DOHH2 (cell line): ENCODE results near the gene ACAD11.

ENCODE experiments used
- H3F3A ChIP-seq: fragments of 200-600 bp; sonication (generic), shearing (Covaris generic); 2 replicates; pipeline ENCODE4 v1.6.0; 2016; ENCODE audit warnings: antibody characterized with exemption, mild to moderate bottlenecking; ENCODE audit not compliant: control insufficient read depth, insufficient read depth
- H3K27ac ChIP-seq: fragments of 200-600 bp; sonication (generic); 2 replicates; pipeline ENCODE4 v1.5.1; 2014; ENCODE audit warnings: low read depth, mild to moderate bottlenecking, low read length, moderate library complexity
- H3K27me3 ChIP-seq: fragments of 200-600 bp; sonication (generic); 2 replicates; pipeline ENCODE4 v1.6.1; 2014; ENCODE audit warnings: mild to moderate bottlenecking, low read length, mixed read lengths; ENCODE audit not compliant: control insufficient read depth
- H3K36me3 ChIP-seq: fragments of 200-600 bp; sonication (generic); 2 replicates; pipeline ENCODE4 v1.6.1; 2014; ENCODE audit warnings: mild to moderate bottlenecking, low read length, moderate library complexity, mixed read lengths; ENCODE audit not compliant: control insufficient read depth
- H3K4me1 ChIP-seq: fragments of 200-600 bp; sonication (generic); 2 replicates; pipeline ENCODE4 v1.6.1; 2014; ENCODE audit warnings: mild to moderate bottlenecking, low read length, mixed read lengths; ENCODE audit not compliant: control insufficient read depth
- H3K4me2 ChIP-seq: fragments of 200-600 bp; sonication (generic); 2 replicates; pipeline ENCODE4 v1.6.0; 2014; ENCODE audit warnings: mild to moderate bottlenecking, low read length, moderate library complexity
- H3K4me3 ChIP-seq: fragments of 200-600 bp; sonication (generic); 2 replicates; pipeline ENCODE4 v1.5.1; 2014; ENCODE audit warnings: mild to moderate bottlenecking, low read length, mixed read lengths
- H3K79me2 ChIP-seq: fragments of 200-600 bp; sonication (generic); 2 replicates; pipeline ENCODE4 v1.6.1; 2014; ENCODE audit warnings: mild to moderate bottlenecking, low read length, mixed read lengths; ENCODE audit not compliant: control insufficient read depth
- H3K9me2 ChIP-seq: fragments of 200-600 bp; sonication (generic); replicated peaks from 2 replicates; pipeline ENCODE4 v1.6.1; 2014; ENCODE audit warnings: mild to moderate bottlenecking, low read length, mixed read lengths; ENCODE audit not compliant: control insufficient read depth
- H3K9me3 ChIP-seq: fragments of 200-600 bp; sonication (generic); 2 replicates; pipeline ENCODE4 v1.6.1; 2014; ENCODE audit warnings: antibody characterized with exemption, low read length, mixed read lengths; ENCODE audit not compliant: control insufficient read depth, insufficient read depth
- H4K20me1 ChIP-seq: fragments of 200-600 bp; sonication (generic); 2 replicates; pipeline ENCODE4 v1.6.0; 2014; ENCODE audit warnings: low read depth, mild to moderate bottlenecking, antibody characterized with exemption, low read length, moderate library complexity; ENCODE audit not compliant: control insufficient read depth, insufficient read depth
- CTCF ChIP-seq: fragments of 200-600 bp; sonication (generic); IDR thresholded peaks from one replicate; pipeline ENCODE4 v1.5.1; 2014; ENCODE audit warnings: antibody characterized with exemption, mild to moderate bottlenecking, low read depth, low read length; ENCODE audit not compliant: poor library complexity, severe bottlenecking
- EZH2phosphoT487 ChIP-seq: fragments of 200-600 bp; sonication (generic); IDR thresholded peaks from 2 replicates; pipeline ENCODE4 v1.6.1; 2017; ENCODE audit warnings: borderline replicate concordance, mild to moderate bottlenecking, antibody characterized with exemption, low read length, moderate library complexity, mixed read lengths

ACAD11 gene

GRCh38 chr3:132626955-132627354, 32.7 kb downstream of the ACAD11 start:
- H3K4me3 ChIP-seq = no peak overlapping the region
- no peak overlapping the region for H3K27ac ChIP-seq
- TF ChIP-seq CTCF (no peak), EZH2phosphoT487 (no peak)
- peaks cover 3% of the 10 kb centered on the region; the same call in 1 of the 2 replicates for H3F3A ChIP-seq
- no peaks in the 10 kb centered on the region for H3K79me2 ChIP-seq
- H3K9me2 ChIP-seq = no peaks in the 10 kb centered on the region
- H3K36me3 ChIP-seq = peaks cover 18% of the 10 kb centered on the region
- no peaks in the 10 kb centered on the region for H3K27me3 ChIP-seq
- H3K4me2 ChIP-seq = no peak overlapping the region
- H3K4me1 ChIP-seq = peaks cover 36% of the 10 kb centered on the region
- no peaks in the 10 kb centered on the region for H3K9me3 ChIP-seq
- no peaks in the 10 kb centered on the region for H4K20me1 ChIP-seq

DNA sequence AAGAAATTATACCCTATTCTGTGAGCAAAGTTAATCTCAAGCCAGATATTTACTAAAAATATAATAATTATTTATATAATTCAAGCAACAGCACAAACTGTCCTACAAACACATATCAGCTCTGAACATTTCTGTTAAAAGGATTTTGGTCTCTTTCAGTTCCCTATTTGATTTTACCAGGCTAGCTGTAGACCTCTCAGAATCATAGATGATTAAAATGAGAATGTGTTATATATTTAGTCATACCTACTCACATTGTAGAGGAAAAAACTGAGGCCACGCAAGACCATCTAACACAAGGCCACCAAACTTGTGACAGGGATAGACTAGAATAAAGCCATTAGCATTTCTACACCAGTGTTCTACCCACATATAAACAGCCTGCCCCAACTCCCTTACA, 34.0 kb downstream of the ACAD11 start:
- Histone ChIP-seq H3K36me3 (peaks cover 23% of the 10 kb centered on the region), H3K4me3 (no peak overlapping the region)
- TF ChIP-seq CTCF = no peak
- TF ChIP-seq EZH2phosphoT487 = no peak

DNA sequence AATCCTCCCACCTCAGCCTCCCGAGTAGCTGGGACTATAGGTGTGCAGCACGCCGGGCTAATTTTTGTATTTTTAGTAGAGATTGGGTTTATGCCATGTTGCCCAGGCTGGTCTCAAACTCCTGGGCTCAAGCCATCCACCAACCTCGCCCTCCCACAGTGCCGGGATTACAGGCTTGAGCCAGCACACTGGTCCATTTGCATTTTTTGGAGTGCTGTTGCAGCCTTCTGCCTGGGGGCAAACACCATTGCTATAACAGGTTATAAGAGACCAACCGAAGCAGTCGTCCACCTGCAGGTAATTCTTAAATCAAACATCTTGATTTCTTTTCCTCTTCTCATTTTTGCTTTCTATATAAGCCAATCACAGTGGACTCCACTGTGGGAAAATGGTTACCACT, 34.8 kb downstream of the ACAD11 start:
- H3K4me1 ChIP-seq = peaks cover 38% of the 10 kb centered on the region
- H3K4me2 ChIP-seq = no peak overlapping the region
- no peaks in the 10 kb centered on the region for H3K79me2 ChIP-seq
- H3K4me3 ChIP-seq = no peak overlapping the region
- no peaks in the 10 kb centered on the region for H3K27me3 ChIP-seq
- H3K36me3 ChIP-seq = peaks cover 24% of the 10 kb centered on the region
- peak overlapping the region; percentile 23; the same call in 1 of the 2 replicates for H3K27ac ChIP-seq
- peaks cover 3% of the 10 kb centered on the region; the same call in 1 of the 2 replicates for H3F3A ChIP-seq
- H3K9me2 ChIP-seq = no peaks in the 10 kb centered on the region
- H4K20me1 ChIP-seq = no peaks in the 10 kb centered on the region
- H3K9me3 ChIP-seq = no peaks in the 10 kb centered on the region
- no peak for TF ChIP-seq EZH2phosphoT487
- no peak for TF ChIP-seq CTCF

More for the DNA sequence above, 34.0 kb downstream of the ACAD11 start:
- H3K4me1 ChIP-seq = peaks cover 38% of the 10 kb centered on the region
- H3K79me2 ChIP-seq = no peaks in the 10 kb centered on the region
- H3K9me3 ChIP-seq = no peaks in the 10 kb centered on the region
- H3K27me3 ChIP-seq = no peaks in the 10 kb centered on the region
- H3F3A ChIP-seq = peaks cover 3% of the 10 kb centered on the region; the same call in 1 of the 2 replicates
- H3K9me2 ChIP-seq = no peaks in the 10 kb centered on the region
- H3K27ac ChIP-seq = peak overlapping the region; percentile 23; the same call in 1 of the 2 replicates
- no peaks in the 10 kb centered on the region for H4K20me1 ChIP-seq
- H3K4me2 ChIP-seq = peak overlapping the region; percentile 34

- H3K9me3 ChIP-seq = no peaks in the 10 kb centered on the region
- no peak overlapping the region for H3K4me3 ChIP-seq
- H3K9me2 ChIP-seq = no peaks in the 10 kb centered on the region
- no peaks in the 10 kb centered on the region for H3K27me3 ChIP-seq
- peaks cover 22% of the 10 kb centered on the region for H3K36me3 ChIP-seq
- TF ChIP-seq EZH2phosphoT487 = no peak
- TF ChIP-seq CTCF = no peak
- no peaks in the 10 kb centered on the region for H3K79me2 ChIP-seq
- H4K20me1 ChIP-seq = no peaks in the 10 kb centered on the region
- H3K27ac ChIP-seq = no peak overlapping the region
- no peak overlapping the region for H3K4me2 ChIP-seq
- H3K4me1 ChIP-seq = peaks cover 38% of the 10 kb centered on the region
- H3F3A ChIP-seq = peaks cover 3% of the 10 kb centered on the region; the same call in 1 of the 2 replicates
Observed at GRCh38 chr3:132623646-132624045, 36.0 kb downstream of the ACAD11 start.
